Activated CD8-positive, alpha-beta memory T cell treated with anti-CD3 and anti-CD28 coated beads for 4 hours (primary cell): ENCODE data around the gene MAPT.
"Not testable (repeated sequence)": the region's sequence is repeated elsewhere in the genome, so short reads cannot be mapped to it uniquely, and the experiment has no call there.

Experiments used
- DNase-seq, 2 donors: peaks; one replicate each; pipeline ENCODE4 v3.0.0-alpha.2; 2020; ENCODE audit warnings: low read depth in 2 of 2

MAPT gene

GRCh38 chr17:45900723-45901415 is 6.5 kb downstream of the MAPT start:
- no peak for DNase-seq

DNA sequence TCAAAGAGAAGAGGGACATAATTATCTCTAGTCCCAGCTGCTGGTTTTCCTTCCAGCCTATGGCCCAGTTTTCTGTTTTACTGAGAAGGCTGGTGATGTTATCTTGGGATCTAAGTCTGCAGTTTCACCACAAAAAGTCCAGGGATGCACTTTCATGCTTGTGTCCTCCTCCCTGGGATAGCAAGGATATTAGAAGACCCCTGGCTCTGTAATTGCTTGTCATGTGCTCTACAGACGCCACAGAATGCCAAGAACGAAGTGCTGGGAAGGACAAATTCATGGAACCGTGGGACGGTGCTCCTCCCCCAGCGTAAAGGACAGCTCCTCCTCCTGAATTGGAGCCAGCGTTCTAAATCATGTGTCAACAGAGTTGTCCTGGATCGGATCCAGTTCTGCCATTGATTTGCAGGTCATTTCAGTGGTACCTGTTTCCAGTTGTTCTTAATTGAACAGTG is 8.6 kb downstream of the MAPT start:
- no peak for DNase-seq

DNA sequence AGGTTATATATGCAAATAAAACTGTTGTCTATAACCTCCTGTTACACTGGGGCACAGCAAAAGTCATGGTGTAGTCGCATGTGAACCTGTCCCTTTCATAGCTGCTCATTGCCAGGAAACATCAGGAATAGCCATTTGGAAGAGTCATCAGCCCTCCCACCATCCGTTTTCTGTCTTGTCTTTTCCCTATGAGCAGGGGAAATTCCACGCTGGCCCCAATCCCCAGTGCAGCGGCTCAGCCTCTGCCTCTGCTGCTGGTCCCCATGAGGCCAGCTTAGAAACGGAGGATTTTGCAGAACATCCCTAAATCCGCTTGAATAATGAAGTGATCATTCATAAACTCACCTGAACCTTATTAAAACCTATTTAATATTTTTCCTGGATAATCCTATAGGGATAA is 10.5 kb downstream of the MAPT start:
- no peak for DNase-seq

- DNase-seq = no peak
Observed at GRCh38 chr17:45905814-45906213, 11.5 kb downstream of the MAPT start.

GRCh38 chr17:45906237-45906636 is 11.9 kb downstream of the MAPT start:
- DNase-seq = no peak

DNA sequence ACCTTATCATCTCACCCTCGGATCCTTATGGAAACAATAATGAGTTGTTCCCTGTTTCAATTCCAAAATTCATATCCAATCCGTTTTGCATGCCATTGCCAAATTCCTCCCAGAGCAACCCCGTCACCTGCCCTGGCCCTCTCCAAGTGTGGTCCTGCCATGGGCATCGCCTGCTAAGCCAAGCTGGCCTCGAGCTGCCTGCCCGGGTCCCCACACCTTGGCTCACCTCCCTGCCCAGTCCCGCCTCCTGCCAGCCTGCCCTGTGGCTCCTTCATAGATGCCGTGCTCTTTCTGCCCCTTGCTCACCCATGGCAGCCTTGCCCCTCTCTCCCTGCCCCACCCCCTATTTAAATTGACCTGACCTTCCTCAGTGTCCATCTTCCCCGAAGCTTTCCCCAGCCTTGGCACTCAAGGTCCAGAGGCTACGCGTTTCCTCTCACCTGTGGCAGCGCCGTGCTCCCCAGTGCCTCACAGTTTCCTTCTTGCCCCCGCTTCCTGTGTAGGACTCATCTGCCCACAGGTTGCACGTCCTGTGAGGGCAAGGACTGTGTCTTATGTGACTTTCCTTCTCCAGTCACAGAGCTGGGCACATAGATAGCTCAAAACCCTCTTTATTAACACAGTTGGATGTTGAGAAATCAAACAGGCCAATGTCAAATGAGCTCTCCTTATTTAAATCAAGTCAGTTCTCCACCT is 12.7 kb downstream of the MAPT start:
- peak in 1 of 2 donors; percentile 35 for DNase-seq

DNA sequence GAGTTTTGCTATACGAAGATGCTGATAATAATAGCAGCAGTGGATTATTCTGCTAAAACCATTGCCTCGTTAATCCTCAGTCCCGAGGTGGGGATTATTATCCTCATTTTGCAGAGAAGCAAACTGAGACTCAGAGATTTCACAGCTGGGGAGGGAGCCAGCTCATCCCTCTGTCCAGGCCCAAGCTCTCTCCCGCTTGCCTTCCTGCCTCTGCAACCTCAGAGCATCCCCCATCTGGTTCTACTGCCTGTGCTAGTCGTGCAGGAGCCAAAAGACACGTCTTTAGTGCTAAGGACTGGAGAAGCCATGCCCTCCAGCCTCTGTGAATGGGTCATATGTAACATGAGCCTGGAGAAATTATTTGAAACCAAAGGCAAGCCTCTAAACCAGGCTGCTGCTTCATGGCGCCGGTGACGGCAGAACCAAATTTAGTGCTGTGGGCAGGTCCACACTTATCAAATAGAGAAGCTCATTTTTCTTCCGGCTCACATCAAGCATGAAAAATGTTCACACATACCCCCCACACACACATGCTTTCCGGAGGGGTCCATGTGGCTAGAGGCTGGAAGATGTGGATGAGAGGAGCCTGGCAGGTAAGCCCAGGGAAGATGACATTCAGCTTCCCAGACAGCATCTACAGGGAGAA is 13.5 kb downstream of the MAPT start:
- DNase-seq = no peak

DNA sequence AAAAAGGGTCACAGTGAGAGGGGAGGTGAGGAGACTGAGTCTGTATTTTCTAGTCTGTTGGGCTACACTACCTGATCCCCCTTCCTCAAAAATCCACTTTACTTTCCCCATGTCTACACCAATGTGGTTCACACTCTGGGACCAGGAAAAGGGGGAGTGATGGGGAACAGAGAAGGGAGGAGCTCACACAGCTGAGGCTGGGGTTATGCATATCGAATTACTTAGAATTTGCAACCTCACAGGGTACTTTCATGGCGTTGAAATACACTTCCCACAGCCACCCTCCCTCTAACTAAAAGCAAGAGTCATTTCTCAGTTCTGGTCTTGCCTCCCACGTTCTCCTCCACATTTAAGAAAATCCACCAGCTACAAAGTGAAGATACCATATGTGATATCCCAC is 14.1 kb downstream of the MAPT start:
- DNase-seq = no peak

DNA sequence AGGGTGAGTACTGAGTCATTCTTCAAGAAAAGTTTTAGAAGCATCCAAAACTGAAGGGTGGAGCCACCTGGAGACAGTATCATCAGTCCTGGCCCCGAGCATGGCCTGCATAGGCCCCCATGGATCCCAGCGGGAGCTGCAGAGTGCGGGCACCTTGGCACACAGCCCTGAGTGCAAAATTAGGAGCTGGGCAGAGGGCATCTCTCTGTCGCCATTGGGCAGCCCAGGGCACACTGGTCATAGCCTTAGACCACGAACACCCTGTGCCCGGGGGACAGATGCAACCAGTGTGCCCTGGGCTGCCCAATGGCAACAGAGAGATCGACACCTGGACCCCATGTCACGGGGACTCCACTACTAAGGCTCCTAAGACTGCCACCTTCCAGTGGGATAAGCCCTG is 14.6 kb downstream of the MAPT start:
- no peak for DNase-seq

DNA sequence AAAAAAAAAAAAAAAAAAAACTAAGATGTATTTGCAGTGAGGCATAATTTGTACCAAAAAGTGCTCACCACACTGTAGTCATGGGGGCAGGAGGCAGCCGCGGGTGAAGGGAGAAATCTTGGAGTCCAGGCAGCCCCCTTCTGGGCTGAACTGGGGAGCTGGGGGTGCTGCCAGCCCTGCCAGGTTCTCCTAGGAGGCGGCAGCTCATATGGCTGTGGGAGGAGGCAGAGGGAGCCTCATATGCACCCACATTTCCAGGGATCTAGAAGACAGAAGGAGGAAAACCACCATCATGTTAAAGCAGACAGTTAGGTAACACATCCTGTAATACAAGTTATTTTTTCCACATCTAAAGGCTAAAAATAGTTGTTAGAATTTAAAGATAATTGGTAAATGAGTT is 16.3 kb downstream of the MAPT start:
- no peak for DNase-seq

DNA sequence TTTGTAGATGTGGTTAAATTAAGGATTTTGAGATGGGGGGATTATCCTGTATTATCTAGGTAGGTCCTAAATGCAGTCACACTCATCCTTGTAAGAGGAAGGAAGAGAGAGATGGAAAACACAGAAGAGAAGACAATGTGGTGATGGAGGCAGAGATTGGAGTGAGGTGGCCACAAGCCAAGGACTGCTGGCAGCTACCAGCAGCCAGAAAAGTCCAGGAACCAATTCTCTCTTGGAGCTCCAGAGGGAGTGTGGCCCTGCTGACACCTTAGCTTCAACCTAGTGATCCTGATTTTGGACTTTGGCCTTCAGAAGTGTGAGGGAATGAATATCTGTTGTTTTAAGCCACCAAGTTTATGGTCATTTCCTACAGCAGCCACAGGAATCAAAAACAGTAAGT is 18.0 kb downstream of the MAPT start:
- no peak for DNase-seq

GRCh38 chr17:45913030-45913429 is 18.7 kb downstream of the MAPT start:
- DNase-seq = not testable (repeated sequence)

- DNase-seq = no peak
Observed at GRCh38 chr17:45914047-45914717, 19.8 kb downstream of the MAPT start.

GRCh38 chr17:45915263-45915662 is 20.9 kb downstream of the MAPT start:
- no peak for DNase-seq

DNA sequence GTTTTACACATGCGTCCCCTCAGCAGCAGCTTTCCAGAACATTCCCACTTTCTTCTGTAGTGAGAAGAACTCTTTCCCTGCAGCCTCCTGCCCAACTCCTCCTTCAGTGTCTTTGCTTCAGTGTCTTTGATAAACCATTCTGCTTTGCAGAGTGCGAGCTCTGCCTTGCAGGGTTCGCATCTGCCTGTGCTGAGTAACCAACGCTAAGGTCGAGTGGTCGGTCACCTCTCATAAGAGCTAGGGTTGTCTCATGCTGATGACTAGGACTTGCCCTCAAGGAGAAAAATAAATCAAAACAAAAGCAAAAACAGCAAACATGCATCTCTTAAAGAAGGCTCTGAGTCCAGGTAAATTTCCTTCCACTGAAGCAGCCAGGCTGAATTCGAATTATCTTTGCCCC is 22.7 kb downstream of the MAPT start:
- DNase-seq = no peak

DNA sequence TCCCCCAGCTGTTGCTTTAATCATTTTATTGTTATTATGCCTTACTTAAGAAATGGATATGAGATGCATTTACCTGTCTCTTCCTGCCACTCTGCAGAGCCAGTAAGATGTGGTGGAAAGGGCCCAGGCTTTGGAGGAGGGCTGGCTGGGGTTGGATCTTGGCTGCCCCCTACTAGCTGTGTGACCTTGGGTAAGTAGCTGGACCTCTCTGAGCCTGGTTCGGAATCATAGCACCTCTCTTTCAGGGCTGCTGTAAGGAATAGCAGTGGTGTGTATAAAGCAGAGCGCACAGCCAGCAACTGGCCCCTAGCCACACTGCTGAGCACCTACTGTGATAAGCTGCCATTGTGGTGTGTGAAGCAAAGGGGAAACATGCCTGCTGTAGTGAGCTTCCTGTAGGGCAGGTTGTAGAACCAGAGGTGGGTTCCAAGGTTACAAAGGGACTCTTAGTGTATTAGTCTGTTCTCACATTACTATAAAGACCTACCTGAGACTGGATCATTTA is 23.9 kb downstream of the MAPT start:
- DNase-seq = no peak

DNA sequence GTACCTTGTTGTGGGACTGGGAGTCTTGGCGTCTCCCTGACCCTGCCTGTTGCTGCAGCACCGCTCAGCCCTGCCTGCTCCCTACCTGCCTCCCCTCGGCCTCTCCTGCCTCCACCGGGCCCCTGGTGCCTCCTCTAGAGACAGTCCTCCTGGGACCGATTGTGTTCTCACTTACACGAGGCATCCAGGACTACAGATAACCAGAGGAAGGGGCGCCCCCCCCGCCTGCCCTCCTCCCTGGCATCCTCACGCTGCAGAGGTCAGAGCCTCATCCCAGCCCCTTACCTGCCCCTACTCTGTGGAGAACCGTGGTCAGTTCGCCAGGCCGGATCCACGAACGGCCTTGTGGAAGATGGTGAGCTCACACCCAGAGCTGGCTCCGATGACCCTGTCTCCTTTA is 24.8 kb downstream of the MAPT start:
- DNase-seq = no peak

- DNase-seq = no peak
Observed at GRCh38 chr17:45920083-45920482, 25.7 kb downstream of the MAPT start.

DNA sequence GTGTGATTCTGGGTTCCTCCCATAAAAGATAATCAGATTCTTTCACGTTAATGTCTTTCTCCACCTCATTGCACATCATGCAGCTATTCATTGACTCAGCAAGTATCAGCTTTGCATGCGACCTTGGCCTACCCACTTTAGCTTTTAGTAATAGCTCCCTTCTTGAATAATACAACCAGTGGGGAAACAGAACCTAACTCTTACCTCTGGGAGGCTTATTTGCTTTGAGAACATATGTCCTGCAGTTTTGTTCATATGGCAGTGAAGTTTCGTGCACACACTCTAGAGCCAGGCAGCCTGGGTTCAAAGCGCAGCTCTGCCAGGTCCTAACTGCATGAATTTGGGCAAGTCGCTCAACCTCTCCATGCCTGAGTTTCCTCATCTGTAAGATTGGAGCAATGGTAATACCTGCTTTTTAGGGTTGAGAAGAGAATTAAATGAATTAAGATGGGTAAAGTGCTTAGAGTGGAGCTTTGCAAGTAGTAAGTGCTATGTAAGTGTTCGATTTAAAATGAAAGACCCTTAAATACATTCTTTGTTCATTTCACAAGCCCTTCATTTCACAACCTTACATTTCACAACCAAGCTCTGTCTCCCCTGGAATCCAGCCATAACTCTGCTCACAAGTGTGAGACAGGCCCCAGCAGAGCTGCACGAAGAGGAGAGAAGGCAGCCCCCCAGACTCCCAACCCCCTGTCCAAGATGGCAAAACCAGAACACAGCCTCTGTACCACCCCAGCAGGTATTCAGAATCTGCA is 29.3 kb downstream of the MAPT start:
- DNase-seq = no peak

- no peak for DNase-seq
Observed at GRCh38 chr17:45924332-45924820, 30.0 kb downstream of the MAPT start.

GRCh38 chr17:45925311-45925710 is 31.0 kb downstream of the MAPT start:
- no peak for DNase-seq
